GM12865 (cell line): ENCODE data around the gene KRT79.

Experiments used
- DNase-seq: peaks from one replicate; pipeline ENCODE4 v3.0.0; 2010; ENCODE audit warnings: low read depth
- H3K4me3 ChIP-seq: 2 replicates; pipeline ENCODE4 v1.5.1; 2011; ENCODE audit warnings: mild to moderate bottlenecking, low read depth, low read length, control low read depth
- CTCF ChIP-seq: IDR thresholded peaks from 2 replicates; pipeline ENCODE4 v1.5.1; 2011; ENCODE audit warnings: low read length, control low read depth, low read depth, inconsistent platforms; ENCODE audit not compliant: insufficient read depth; ENCODE audit errors: missing control alignments

KRT79 gene

DNA sequence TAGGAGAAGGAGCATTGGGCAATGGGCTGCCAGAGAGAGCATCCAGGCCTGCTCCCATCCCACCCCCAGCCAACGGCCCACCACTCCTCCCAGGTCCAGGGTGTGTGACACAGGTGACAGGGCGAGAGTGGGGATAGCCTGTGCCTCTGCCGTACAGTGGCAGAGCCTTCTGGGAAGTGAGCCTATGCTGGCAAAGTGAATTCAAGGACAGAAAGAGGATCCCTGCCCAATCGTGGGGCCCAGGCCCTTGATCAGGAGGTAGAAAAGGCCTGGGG is 553 bp upstream of the KRT79 start:
- DNase-seq = no peak
- no peak overlapping the region for H3K4me3 ChIP-seq
- TF ChIP-seq CTCF = no peak

GRCh38 chr12:52832985-52833905 is 866 bp downstream of the KRT79 start:
- DNase-seq = no peak
- TF ChIP-seq CTCF = no peak
- H3K4me3 ChIP-seq = no peak overlapping the region

- H3K4me3 ChIP-seq = no peak overlapping the region
- no peak for DNase-seq
- TF ChIP-seq CTCF = no peak
Measured at GRCh38 chr12:52832451-52832850, 1.7 kb downstream of the KRT79 start.

- no peak for DNase-seq
- TF ChIP-seq CTCF = no peak
- no peak overlapping the region for H3K4me3 ChIP-seq
Measured at GRCh38 chr12:52831251-52831650, 2.9 kb downstream of the KRT79 start.

DNA sequence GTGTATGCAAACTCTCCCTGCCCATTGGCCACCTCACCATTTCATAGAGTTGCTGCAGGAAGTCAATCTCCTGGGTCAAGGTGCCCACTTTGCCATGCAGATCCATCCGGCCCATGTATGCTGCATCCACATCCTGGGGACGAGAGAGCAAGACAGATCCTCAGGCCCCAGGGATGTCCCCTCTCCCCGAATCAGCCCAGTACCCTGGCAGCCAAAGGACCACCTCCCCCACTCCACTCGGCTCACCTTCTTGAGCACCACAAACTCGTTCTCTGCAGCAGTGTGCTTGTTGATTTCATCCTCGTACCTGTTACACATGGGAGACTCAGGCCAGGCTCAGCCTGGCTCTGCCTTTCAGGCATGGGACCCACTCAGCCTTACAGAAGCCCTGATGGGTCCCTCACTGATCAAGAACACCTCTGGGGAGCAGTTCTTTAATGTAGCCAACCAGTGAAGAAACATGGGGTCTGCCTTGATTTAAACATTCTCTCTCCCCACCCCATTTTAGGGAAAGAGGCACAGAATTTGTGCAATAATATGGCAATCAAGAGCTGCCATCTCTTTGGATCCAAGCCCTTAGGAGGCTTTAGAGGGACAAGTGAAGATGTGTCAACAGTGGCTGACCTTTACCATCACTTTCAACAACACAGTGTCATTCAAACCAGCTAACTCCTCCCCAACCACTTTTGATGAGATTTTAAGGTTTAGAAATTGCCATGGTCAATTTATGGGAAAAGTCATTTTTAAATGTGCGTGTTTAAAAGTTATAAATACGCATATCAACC is 3.9 kb downstream of the KRT79 start:
- TF ChIP-seq CTCF = no peak
- DNase-seq = no peak
- no peak overlapping the region for H3K4me3 ChIP-seq

- DNase-seq = no peak
- no peak overlapping the region for H3K4me3 ChIP-seq
- TF ChIP-seq CTCF = no peak
Measured at GRCh38 chr12:52828591-52829021, 5.5 kb downstream of the KRT79 start.
